HepG2 (cell line): Measurements from ENCODE around the gene PTPRD. TPM values are rescaled to one million over a fixed set of nuclear protein-coding genes. Genes with fewer than 3 reads are reported as not detected.

Experiments used
- ATAC-seq: fragments of 200-7000 bp; cut with Tn5 transposase; 3 replicates; pipeline ENCODE4 v1.9.1; 2020; ENCODE audit warnings: mild to moderate bottlenecking, moderate library complexity
- BruUV-seq: library from RNA; stranded (reverse); fragments of 400-500 nt; replicated peaks from 2 replicates; lab custom pipeline; 2021; lab: Mats Ljungman, UMichigan
- CTCF ChIA-PET: fragments of 300-600 bp; formaldehyde crosslinking; extraction: SDS; loops from one replicate; lab custom pipeline; 2021; ENCODE audit warnings: low total read pairs, inconsistent platforms, low intra/inter-chr PET ratio; lab: Yijun Ruan, JAX
- POLR2A ChIA-PET: fragments of 350-600 bp; sonication (Branson Sonifier 250); formaldehyde crosslinking; loops from one replicate; lab custom pipeline; 2020; ENCODE audit warnings: antibody characterized with exemption, inconsistent platforms; lab: Yijun Ruan, JAX
- DNase-seq: peaks from one replicate; pipeline ENCODE4 v3.0.0-alpha.2; 2015; ENCODE audit warnings: low spot score
- FAIRE-seq: peaks from 3 replicates; lab custom pipeline; 2011; peaks lifted over from hg19 to GRCh38; lab: Jason Lieb, UNC
- H2AFZ ChIP-seq: one replicate; pipeline ENCODE4 v1.6.1; 2011; ENCODE audit warnings: low read length, inconsistent platforms
- H3K27ac ChIP-seq: fragments of 300-600 bp; 3 replicates; pipeline ENCODE4 v1.8.0; 2011; ENCODE audit warnings: mixed run types, mild to moderate bottlenecking, mixed read lengths, low read length, inconsistent platforms; ENCODE audit not compliant: insufficient read depth; ENCODE audit errors: extremely low read length
- H3K27me3 ChIP-seq, 2 experiments: fragments of 200-600 bp in 1 of 2; 2 replicates in 1 of 2; 3 replicates in 1 of 2; pipeline versions ENCODE4 v1.6.0 to v1.8.0; 2011; ENCODE audit warnings: low read length in 2 of 2, mild to moderate bottlenecking in 2 of 2, moderate library complexity in 2 of 2, inconsistent platforms in 1 of 2; ENCODE audit not compliant: insufficient read depth in 2 of 2, control insufficient read depth in 1 of 2
- H3K36me3 ChIP-seq, 2 experiments: fragments of 200-600 bp in 1 of 2; replicated peaks in 1 of 2; 2 replicates in 1 of 2; 3 replicates in 1 of 2; pipeline versions ENCODE4 v1.5.1 to v1.8.0; 2011; ENCODE audit warnings: low read length in 2 of 2, inconsistent platforms in 1 of 2; ENCODE audit not compliant: insufficient read depth in 2 of 2, control insufficient read depth in 1 of 2
- H3K4me1 ChIP-seq: 2 replicates; pipeline ENCODE4 v1.5.1; 2012; ENCODE audit warnings: low read length, inconsistent platforms; ENCODE audit not compliant: insufficient read depth
- H3K4me2 ChIP-seq: 2 replicates; pipeline ENCODE4 v1.6.0; 2011; ENCODE audit warnings: low read depth, low read length, inconsistent platforms
- H3K4me3 ChIP-seq, 3 experiments: fragments of 200-600 bp in 1 of 3; sonication (generic), shearing (Covaris generic) in 1 of 3; replicated peaks in 1 of 3; 2 replicates each; pipeline ENCODE4 v1.5.1; 2011 to 2016; ENCODE audit warnings: low read length in 3 of 3, inconsistent platforms in 2 of 3, low read depth in 2 of 3, mild to moderate bottlenecking in 2 of 3, control low read depth in 1 of 3, mixed read lengths in 1 of 3; ENCODE audit not compliant: insufficient read depth in 1 of 3
- H3K79me2 ChIP-seq: one replicate; pipeline ENCODE4 v1.6.1; 2011; ENCODE audit warnings: low read length, inconsistent platforms; ENCODE audit not compliant: insufficient read depth
- H3K9ac ChIP-seq: 2 replicates; pipeline ENCODE4 v1.6.0; 2011; ENCODE audit warnings: mild to moderate bottlenecking, low read depth, low read length, inconsistent platforms; ENCODE audit not compliant: insufficient read depth
- H3K9me3 ChIP-seq: 2 replicates; pipeline ENCODE4 v1.5.1; 2012; ENCODE audit warnings: mild to moderate bottlenecking, low read length
- H4K20me1 ChIP-seq: 2 replicates; pipeline ENCODE4 v1.6.0; 2011; ENCODE audit warnings: inconsistent platforms, mild to moderate bottlenecking, low read length, moderate library complexity; ENCODE audit not compliant: insufficient read depth
- ATF5 ChIP-seq: sonication (generic); formaldehyde crosslinking; IDR thresholded peaks from 2 replicates; pipeline ENCODE4 v1.4.0; 2020; ENCODE audit warnings: mild to moderate bottlenecking, low read depth, missing genetic modification reagents
- E2F2 ChIP-seq: sonication (generic); formaldehyde crosslinking; IDR thresholded peaks from 2 replicates; pipeline ENCODE4 v1.4.0; 2020; ENCODE audit warnings: missing genetic modification reagents, borderline replicate concordance
- FOXM1 ChIP-seq: sonication (generic); formaldehyde crosslinking; IDR thresholded peaks from 2 replicates; pipeline ENCODE4 v1.5.0; 2020; ENCODE audit warnings: missing genetic modification reagents
- MAFK ChIP-seq, 2 experiments: IDR thresholded peaks in 1 of 2; conservative IDR thresholded peaks in 1 of 2; 2 replicates each; pipeline ENCODE4 v1.6.1; 2011; ENCODE audit warnings: improper control_type of control experiment in 2 of 2, low read length in 2 of 2
- NFYC ChIP-seq: IDR thresholded peaks from 2 replicates; pipeline ENCODE4 v1.6.1; 2016; ENCODE audit warnings: missing genetic modification reagents, missing compliant biosample characterization
- ZBTB39 ChIP-seq: sonication (generic); formaldehyde crosslinking; IDR thresholded peaks from 2 replicates; pipeline ENCODE4 v1.5.0; 2020; ENCODE audit warnings: missing genetic modification reagents
- ZFP36L2 ChIP-seq: sonication (generic); formaldehyde crosslinking; IDR thresholded peaks from 2 replicates; pipeline ENCODE4 v1.4.0; 2020; ENCODE audit warnings: missing genetic modification reagents
- ZNF652 ChIP-seq: IDR thresholded peaks from 2 replicates; pipeline ENCODE4 v1.6.1; 2016; ENCODE audit warnings: low read depth, borderline replicate concordance
- WGBS: methylation state at CpG from one replicate; pipeline ENCODE4 v1.1.6; 2017; ENCODE audit warnings: low lambda C conversion rate; 5-methylcytosine and 5-hydroxymethylcytosine counted together
- in situ Hi-C: cut with HindIII; loops from 2 replicates; pipeline ENCODE4 v1.10.0; 2017; ENCODE audit warnings: low pct_unique_long_range_greater_than_20kb; ENCODE audit not compliant: extremely low pct_ligation_motif_present
- intact Hi-C: fragments of 100-400 bp; cut with micrococcal nuclease; formaldehyde crosslinking; loops from one replicate; pipeline ENCODE4 v1.10.0; 2022; ENCODE audit not compliant: unreplicated experiment
- polyA plus RNA-seq, 8 experiments: library from polyadenylated mRNA; depleted of rRNA in 3 of 8; stranded (reverse) in 7 of 8; unstranded in 1 of 8; fragments of >200 nt; fragmentation: Illumina TruSeq in 4 of 8; extraction: Trizol in 4 of 8; gene quantifications; 2 replicates each; pipeline versions ENCODE4 v1.2.1 to v1.2.3, GENCODE V29; 2011 to 2016; ENCODE audit warnings: low read depth in 4 of 8, missing spikeins in 1 of 8, mixed read lengths in 1 of 8; ENCODE audit not compliant: insufficient read depth in 1 of 8
- total RNA-seq, 5 experiments: library from RNA; depleted of rRNA; stranded (reverse); fragments of >200 nt; fragmentation: Illumina TruSeq; extraction: Trizol; gene quantifications; 2 replicates each; pipeline ENCODE4 v1.2.3, GENCODE V29; 2016; ENCODE audit warnings: low read depth in 1 of 5

PTPRD gene
- total and polyA plus RNA-seq, 2 of the 13 experiments (the other 11 are each of a cell fraction or from before 2014, with no cell fraction given) = 0.05 TPM; not detected in 1

- 36% methylated on average over 3 of the region's 3 CpGs for WGBS
- DNase-seq (no peak), FAIRE-seq (no peak), ATAC-seq (no peak)
- Histone ChIP-seq H3K36me3 (no peaks in the 10 kb centered on the region), H3K27ac (no peak overlapping the region), H4K20me1 (no peaks in the 10 kb centered on the region), H3K4me2 (no peak overlapping the region), H3K4me1 (no peaks in the 10 kb centered on the region), H3K79me2 (no peaks in the 10 kb centered on the region), H3K4me3 (no peak overlapping the region), H3K9me3 (peaks cover 90% of the 10 kb centered on the region), H3K9ac (no peak overlapping the region), H2AFZ (no peak overlapping the region), H3K27me3 (no peaks in the 10 kb centered on the region)
- intact Hi-C loops = no loop called here
- CTCF ChIA-PET = no interaction called here
- in situ Hi-C loops = no loop called here
- no TSS peak for BruUV-seq
- TF ChIP-seq MAFK (conservative IDR thresholded peaks at IDR 0.05 in 1 of 2, IDR thresholded peaks at IDR 0.05 in 1 of 2; ENCODE audit: low read length in 2 of 2) = no peak
- TF ChIP-seq ZNF652 (CRISPR knock-in tag) = no peak
- TF ChIP-seq ATF5 = no peak
- no peak for TF ChIP-seq ZBTB39 (CRISPR knock-in tag)
- TF ChIP-seq FOXM1 (CRISPR knock-in tag) = no peak
- TF ChIP-seq NFYC = no peak
- TF ChIP-seq ZFP36L2 (CRISPR knock-in tag) = no peak
- no peak for TF ChIP-seq E2F2 (CRISPR knock-in tag)
- POLR2A ChIA-PET = no interaction called here
Measured at GRCh38 chr9:8389531-8389930, 2223.3 kb downstream of the PTPRD start.
